ENCODE data around the gene MIOS. TPM values are rescaled to one million over a fixed set of nuclear protein-coding genes. Genes with fewer than 3 reads are reported as not detected.

The MIOS gene
- polyA plus RNA-seq, 2 of the 4 experiments (the other 2 are of a cell fraction): 19.1 to 49.1 TPM

- TF ChIP-seq RFX5 (IDR thresholded peaks at IDR 0.05) (peak; percentile 60; the same call in 1 of the 2 replicates), EHMT2 (IDR thresholded peaks at IDR 0.05; ENCODE audit: low read depth) (no peak), ZNF302 (CRISPR knock-in tag; IDR thresholded peaks at IDR 0.05) (no peak), RARB (CRISPR knock-in tag; IDR thresholded peaks at IDR 0.05) (no peak), EP300 (IDR thresholded peaks at IDR 0.05) (no peak), RNF2 (IDR thresholded peaks at IDR 0.05; ENCODE audit: borderline replicate concordance, low read depth) (no peak), JUNB (IDR thresholded peaks at IDR 0.05) (no peak), MAX (IDR thresholded peaks at IDR 0.05) (peak; percentile 58), GATA3 (IDR thresholded peaks at IDR 0.05; ENCODE audit: borderline replicate concordance) (no peak), KDM1A (IDR thresholded peaks at IDR 0.05; ENCODE audit: low read depth) (no peak), RCOR1 (IDR thresholded peaks at IDR 0.05; ENCODE audit: low read depth, low read length) (no peak), FOXS1 (CRISPR knock-in tag; IDR thresholded peaks at IDR 0.05) (no peak), TFCP2L1 (CRISPR knock-in tag; IDR thresholded peaks at IDR 0.05) (no peak), HEYL (CRISPR knock-in tag; IDR thresholded peaks at IDR 0.05) (no peak), PBX3 (IDR thresholded peaks at IDR 0.05) (no peak), ELK1 (IDR thresholded peaks at IDR 0.05; ENCODE audit: low read depth, low read length) (no peak), HES2 (IDR thresholded peaks at IDR 0.05) (no peak), E2F6 (IDR thresholded peaks at IDR 0.05; ENCODE audit: borderline replicate concordance, low read depth) (no peak), BCL3 (IDR thresholded peaks at IDR 0.05) (peak; percentile 80; the same call in 1 of the 3 replicates), SREBF2 (IDR thresholded peaks at IDR 0.05) (no peak), RAD21 (conservative IDR thresholded peaks at IDR 0.05 in 1 of 2, IDR thresholded peaks at IDR 0.05 in 1 of 2) (no peak), CBX8 (IDR thresholded peaks at IDR 0.05) (no peak), HOXB5 (CRISPR knock-in tag; IDR thresholded peaks at IDR 0.05) (no peak)
These were observed at the start of gene MIOS (continued) for GRCh38 chr7:7566651-7567611.

GRCh38 chr7:7517754-7518153, 48.9 kb upstream of the MIOS start:
- Histone ChIP-seq H3K4me3 (no peak overlapping the region), H3K27ac (peak overlapping the region in 1 of 2 experiments; percentile 61; a peak in 3 of 6 replicates), H3K9me3 (no peaks in the 10 kb centered on the region), H3K4me1 (peaks cover 49% of the 10 kb centered on the region), H3K4me2 (peak overlapping the region; percentile 36)
- CTCF ChIA-PET: interaction anchor here (1.3 kb wide), 1 partner anchor 12 kb away, joined by 3 read pairs; no protein-coding TSS in a partner anchor
- TF ChIP-seq BCL3 (IDR thresholded peaks at IDR 0.05) (no peak), MAFK (IDR thresholded peaks at IDR 0.05; ENCODE audit: partially characterized antibody) (no peak), CEBPB (IDR thresholded peaks at IDR 0.05) (peak; percentile 20 to 43; a peak in 2 of 4 replicates)
- DNase-seq (ENCODE audit: low read depth in 1 of 2, low spot score in 1 of 2) (no peak), FAIRE-seq (no peak), ATAC-seq (no peak)
- 40% methylated on average over 3 of the region's 3 CpGs for WGBS (ENCODE audit: missing lambda C conversion rate)
- POLR2A ChIA-PET: no interaction called here

Measured in A549 (cell line).